Heart right ventricle (tissue), 16 donors: Measurements from ENCODE around the gene JADE2. TPM values are rescaled to one million over a fixed set of nuclear protein-coding genes. Genes with fewer than 3 reads are reported as not detected.
A peak's percentile ranks its signal among the peaks of the same experiment; 100 is the strongest.

ENCODE experiments used
- ATAC-seq, 8 donors: fragments of 200-7000 bp; cut with Tn5 transposase; one replicate each; pipeline ENCODE4 v1.9.1; 2020; ENCODE audit warnings: mild to moderate bottlenecking in 8 of 8, moderate library complexity in 8 of 8, moderate number of reproducible peaks in 1 of 8
- DNase-seq, 2 donors: peaks; one replicate each; pipeline ENCODE4 v3.0.0-alpha.2; 2020
- H3K27ac ChIP-seq, 10 donors: fragments of 200-600 bp; sonication (generic) in 2 of 10; one replicate each; pipeline versions ENCODE4 v1.5.0 to v1.8.0; 2020 to 2022; ENCODE audit warnings: mild to moderate bottlenecking in 3 of 10
- H3K27me3 ChIP-seq, 7 donors: fragments of 200-600 bp; one replicate each; pipeline ENCODE4 v1.8.0; 2021 to 2022; ENCODE audit warnings: mild to moderate bottlenecking in 2 of 7
- H3K36me3 ChIP-seq, 9 donors: fragments of 200-600 bp; sonication (generic) in 1 of 9; one replicate each; pipeline versions ENCODE4 v1.5.0 to v1.8.0; 2020 to 2022; ENCODE audit warnings: mild to moderate bottlenecking in 2 of 9
- H3K4me1 ChIP-seq, 9 donors: fragments of 200-600 bp; sonication (generic) in 1 of 9; one replicate each; pipeline versions ENCODE4 v1.5.0 to v1.8.0; 2020 to 2022; ENCODE audit warnings: mild to moderate bottlenecking in 4 of 9
- H3K4me3 ChIP-seq, 10 donors: fragments of 200-600 bp; sonication (generic) in 2 of 10; one replicate each; pipeline versions ENCODE4 v1.5.0 to v1.8.0; 2020 to 2022; ENCODE audit warnings: mild to moderate bottlenecking in 7 of 10, moderate library complexity in 2 of 10
- H3K9me3 ChIP-seq, 11 donors: fragments of 200-600 bp in 10 of 11; sonication (generic) in 2 of 11; one replicate each; pipeline versions ENCODE4 v1.5.0 to v1.8.0; 2013 to 2022; ENCODE audit warnings: mild to moderate bottlenecking in 2 of 11, control low read depth in 1 of 11, moderate library complexity in 1 of 11
- WGBS, 2 donors: extraction: QIAGEN DNeasy Blood & Tissue Kit; methylation state at CpG; one replicate each; pipeline ENCODE4 v1.1.7; 2013; ENCODE audit warnings: inconsistent platforms in 1 of 2; 5-methylcytosine and 5-hydroxymethylcytosine counted together
- intact Hi-C, 10 donors: fragments of 100-400 bp; cut with DNase I; formaldehyde crosslinking; loops; one replicate each; pipeline versions ENCODE4 v1.11.1 to v1.14.2; 2022
- long read RNA-seq, 3 donors: library from polyadenylated mRNA; unstranded; transcript quantifications; one replicate each; pipeline ENCODE4 v2.0.0, GENCODE V29; 2020 to 2021
- polyA plus RNA-seq, 2 donors: library from polyadenylated mRNA; stranded (reverse); fragments of 200-250 nt; gene quantifications; one replicate each; pipeline ENCODE4 v1.2.3, GENCODE V29; 2013
- total RNA-seq, 10 donors: library from RNA; stranded (reverse); fragmentation: NEBNext Ultra II Directional in 3 of 10; extraction: Animal tissue kit (Norgen Biotek cat#: 25700) in 3 of 10; gene quantifications; one replicate each; pipeline versions ENCODE4 v1.2.1 to v1.2.4, GENCODE V29; 2021 to 2023
- TF ChIP-seq, protein P1 (sequence below), 9 donors: fragments of 200-600 bp; sonication (generic) in 2 of 9; IDR thresholded peaks; one replicate each; pipeline versions ENCODE4 v1.5.0 to v1.8.0; 2021 to 2022; ENCODE audit warnings: antibody characterized with exemption in 9 of 9, mild to moderate bottlenecking in 5 of 9, moderate library complexity in 1 of 9
- donor health status: Arrhythmogenic right ventricular cardiomyopathy.
- donor health status: ischemic (EF 13 %, LVEDD 7.1; RV severe dilation, severe dysfunction).
- donor health status: healthy with polysubstance abuse.
- donor health status: DM: no; HTN: yes; CAD: no.
- donor health status: DM: no; HTN: no; CAD: no.
- donor health status: ischemic (EF 25% LVEDD 6.9; RV normal size, moderate dysfunction).
- donor health status: ischemic (EF 25% LVEDD 5.7; RV mildly dilated, moderate dysfunction).
- donor health status: healthy.
- donor health status: DM: yes; HTN: yes; CAD: no.
- donor health status: Ischemic cardiomyopathy.
- donor health status: ischemic (EF 35%, LVEDD 5.7; RV mildly dilated, moderate dysfunction).
- donor health status: nonischemic (EF 11% LVEDD 7.7; RV severe dilation, severe dysfunction).
- donor health status: DM: yes; HTN: yes; CAD: no.
- donor health status: PGD.
- donor health status: ischemic (EF 29% LVEDD 5.4; RV normal size, mild dysfunction).
- donor health status: nonischemic (EF 23%, LVEDD 6.1; RV moderate dilation, normal function).

Gene JADE2
- total RNA-seq: 10 to 100 TPM; 17.9 to 38.5 (median 25.2) TPM
- polyA plus RNA-seq: 1 to 10 TPM; 5.4 to 7.9 TPM
- long read RNA-seq, donor 1, partial matches to known transcripts: 4 of 23 reads
- long read RNA-seq, donor 1, other reads (novel, unspliced or antisense): 19 of 23 reads
- long read RNA-seq, donor 2, partial matches to known transcripts: 1 of 13 reads
- long read RNA-seq, donor 2, other reads (novel, unspliced or antisense): 12 of 13 reads
- long read RNA-seq, donor 3, partial matches to known transcripts: 2 of 13 reads
- long read RNA-seq, donor 3, other reads (novel, unspliced or antisense): 11 of 13 reads

GRCh38 chr5:134524826-134525682 is at the start of gene JADE2:
Gene JADE2 (plus strand): TSS chr5:134525670. CDS start chr5:134535858, 10,188 bp downstream.
- Histone ChIP-seq H3K9me3 (no peaks in the 10 kb centered on the region), H3K27me3 (no peaks in the 10 kb centered on the region), H3K4me1 (peaks cover 11 to 47% (median 32%) of the 10 kb centered on the region in 9 donors), H3K4me3 (peak within 1 kb of the TSS; percentile 66 to 99 (median 90)), H3K36me3 (no peaks in the 10 kb centered on the region), H3K27ac (peak within 1 kb of the TSS; percentile 96 to 100 (median 98))
- 0 to 1% methylated on average over 52 to 57 of the region's 57 CpGs for WGBS, 2 donors
- intact Hi-C loops: loop anchor here in 9 of 10 donors (1.0 to 10.0 kb wide), 13 partner anchors 50 to 154 kb away; partner anchors contain the start of genes CDKN2AIPNL (in 6 of the 9) and UBE2B (in 6 of the 9)
- DNase-seq: peak; percentile 74
- TF ChIP-seq, protein P1, sequence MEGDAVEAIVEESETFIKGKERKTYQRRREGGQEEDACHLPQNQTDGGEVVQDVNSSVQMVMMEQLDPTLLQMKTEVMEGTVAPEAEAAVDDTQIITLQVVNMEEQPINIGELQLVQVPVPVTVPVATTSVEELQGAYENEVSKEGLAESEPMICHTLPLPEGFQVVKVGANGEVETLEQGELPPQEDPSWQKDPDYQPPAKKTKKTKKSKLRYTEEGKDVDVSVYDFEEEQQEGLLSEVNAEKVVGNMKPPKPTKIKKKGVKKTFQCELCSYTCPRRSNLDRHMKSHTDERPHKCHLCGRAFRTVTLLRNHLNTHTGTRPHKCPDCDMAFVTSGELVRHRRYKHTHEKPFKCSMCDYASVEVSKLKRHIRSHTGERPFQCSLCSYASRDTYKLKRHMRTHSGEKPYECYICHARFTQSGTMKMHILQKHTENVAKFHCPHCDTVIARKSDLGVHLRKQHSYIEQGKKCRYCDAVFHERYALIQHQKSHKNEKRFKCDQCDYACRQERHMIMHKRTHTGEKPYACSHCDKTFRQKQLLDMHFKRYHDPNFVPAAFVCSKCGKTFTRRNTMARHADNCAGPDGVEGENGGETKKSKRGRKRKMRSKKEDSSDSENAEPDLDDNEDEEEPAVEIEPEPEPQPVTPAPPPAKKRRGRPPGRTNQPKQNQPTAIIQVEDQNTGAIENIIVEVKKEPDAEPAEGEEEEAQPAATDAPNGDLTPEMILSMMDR (IDR thresholded peaks at IDR 0.05): peak in 2 of 9 donors; percentile 15 to 24
- peak; percentile 31 to 69 (median 56) for ATAC-seq

DNA sequence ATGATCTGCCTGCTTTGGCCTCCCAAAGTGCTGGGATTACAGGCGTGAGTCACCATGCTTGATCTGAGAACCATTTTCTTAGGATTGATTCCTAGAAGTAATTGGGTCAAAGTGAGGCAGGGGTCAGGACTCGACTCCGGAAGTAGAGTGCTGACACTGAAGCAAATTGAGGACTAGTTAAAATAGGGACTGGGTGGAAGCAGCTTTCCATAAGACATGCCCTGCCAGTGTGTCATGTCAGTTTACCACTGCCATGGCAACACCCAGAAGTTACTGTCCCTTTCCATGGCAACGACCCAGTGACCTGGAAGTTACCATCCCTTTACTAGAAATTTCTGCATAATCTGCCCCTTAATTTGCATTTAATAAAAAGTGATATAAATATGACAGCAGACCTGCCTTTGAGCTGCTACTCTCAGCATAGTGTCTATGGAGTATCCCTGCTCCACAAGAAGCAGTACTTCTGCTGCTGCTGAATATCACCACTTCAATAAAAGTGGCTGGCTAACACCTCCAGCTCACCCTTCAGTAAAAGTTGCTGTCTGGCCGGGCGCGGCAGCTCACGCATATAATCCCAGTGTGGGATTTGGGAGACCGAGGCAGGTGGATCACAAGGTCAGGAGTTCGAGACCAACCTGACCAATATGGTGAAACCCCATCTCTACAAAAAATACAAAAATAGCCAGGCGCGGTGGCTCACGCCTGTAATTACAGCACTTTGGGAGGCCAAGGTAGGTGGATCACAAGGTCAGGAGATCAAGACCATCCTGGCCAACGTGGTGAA is 47.8 kb upstream of the JADE2 start:
- H3K4me1 ChIP-seq: no peaks in the 10 kb centered on the region
- H3K4me3 ChIP-seq: no peak overlapping the region
- no peaks in the 10 kb centered on the region for H3K36me3 ChIP-seq
- 88 to 92% methylated on average over 14 of the region's 14 CpGs for WGBS, 2 donors
- TF ChIP-seq, protein P1 (IDR thresholded peaks at IDR 0.05): no peak
- no peaks in the 10 kb centered on the region for H3K27me3 ChIP-seq
- intact Hi-C loops: loop anchor here in 1 of 10 donors (10.0 kb wide), 1 partner anchor 63 kb away; the partner anchor contains the start of gene CDKN2AIPNL
- peaks cover 0 to 6% (median 0%) of the 10 kb centered on the region in 11 donors for H3K9me3 ChIP-seq
- no peak overlapping the region for H3K27ac ChIP-seq
- DNase-seq (no peak), ATAC-seq (no peak)

DNA sequence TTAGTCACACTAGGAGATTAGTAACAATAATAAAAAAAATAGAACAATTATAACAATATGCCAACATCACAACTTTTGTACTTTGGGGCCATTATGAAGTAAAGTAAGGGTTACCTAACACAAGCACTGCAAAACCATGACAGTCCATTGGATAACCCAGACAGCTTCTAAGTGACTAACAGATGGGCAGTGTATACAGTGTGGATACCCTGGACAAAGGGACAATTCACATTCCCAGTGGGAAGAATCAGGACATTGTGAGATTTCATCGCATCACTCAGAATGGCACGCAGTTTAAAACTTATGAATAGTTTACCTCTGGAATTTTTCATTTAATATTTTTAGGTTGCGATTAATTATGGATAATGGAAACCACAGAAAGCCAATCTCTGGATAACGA is 45.6 kb upstream of the JADE2 start:
- WGBS, 2 donors: 87 to 92% methylated on average over 4 of the region's 4 CpGs
- H3K27ac ChIP-seq: no peak overlapping the region
- ATAC-seq: no peak
- H3K4me1 ChIP-seq: no peaks in the 10 kb centered on the region
- peaks cover 0 to under 1% (median 0%) of the 10 kb centered on the region in 11 donors for H3K9me3 ChIP-seq
- TF ChIP-seq, protein P1 (IDR thresholded peaks at IDR 0.05): no peak
- H3K27me3 ChIP-seq: no peaks in the 10 kb centered on the region
- no peak for DNase-seq
- intact Hi-C loops: loop anchor here in 2 of 10 donors (10.0 kb wide), 2 partner anchors 65 to 735 kb away; partner anchors contain the start of gene CDKN2AIPNL (in 1 of the 2)
- no peaks in the 10 kb centered on the region for H3K36me3 ChIP-seq
- no peak overlapping the region for H3K4me3 ChIP-seq
